Lung microvascular endothelial cell (primary cell): ENCODE results near the gene SDK1. TPM values are rescaled to one million over a fixed set of nuclear protein-coding genes. Genes with fewer than 3 reads are reported as not detected.
"Not testable (repeated sequence)": the region's sequence is repeated elsewhere in the genome, so short reads cannot be mapped to it uniquely, and the experiment has no call there.

ENCODE experiments used
- DNase-seq, 2 donors: peaks; one replicate each; pipeline versions ENCODE4 v3.0.0 to v3.0.0-alpha.2; 2010; ENCODE audit warnings: low read depth in 2 of 2
- total RNA-seq: library from RNA; depleted of rRNA; stranded (reverse); fragments of >200 nt; gene quantifications from 2 replicates; pipeline ENCODE4 v1.2.1, GENCODE V29; 2014

The SDK1 gene
- total RNA-seq, 1 donor from 2014 or later, result 0.79 TPM

DNA sequence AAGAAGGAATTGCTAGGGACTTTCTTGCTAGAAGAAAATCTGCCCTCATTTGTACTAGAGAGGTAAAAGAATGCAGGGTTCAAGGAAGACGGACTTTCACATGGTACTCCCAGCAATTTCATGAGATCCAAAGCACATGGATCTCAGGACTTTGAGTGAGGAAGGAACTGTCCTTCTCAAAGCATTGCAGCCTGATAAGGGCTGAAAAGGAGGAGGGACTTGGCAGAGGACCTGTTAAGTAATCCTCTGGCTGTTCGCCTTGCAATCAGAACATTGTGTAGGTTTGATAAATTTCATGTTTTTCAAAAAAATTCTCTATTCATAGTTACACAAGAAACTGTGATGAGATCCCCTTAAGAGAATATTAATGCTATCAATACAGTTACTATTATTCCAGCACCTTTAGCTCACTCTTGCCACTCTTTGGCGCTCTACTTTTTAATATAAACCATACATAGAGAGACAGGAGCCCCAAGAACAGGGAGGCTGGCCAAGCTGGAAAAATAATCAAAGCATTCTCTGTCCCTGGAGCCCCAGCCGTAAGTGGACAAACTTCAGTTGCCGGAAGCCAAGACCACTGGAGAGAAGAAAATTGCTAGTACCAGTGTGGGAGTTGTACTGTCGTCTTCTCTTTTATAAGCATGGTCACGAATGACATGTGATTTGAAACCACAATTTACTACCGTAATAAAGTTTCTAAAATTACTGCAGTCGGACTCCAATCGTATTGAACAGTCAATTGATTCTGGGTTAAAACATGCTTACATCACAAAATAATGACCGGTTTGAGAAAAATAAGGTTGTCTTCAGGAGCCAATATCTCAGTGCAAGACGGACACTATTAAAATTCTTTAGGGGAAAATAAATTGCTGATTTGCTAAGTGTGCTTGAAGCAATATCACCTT lies 424.4 kb downstream of the SDK1 start:
- no peak for DNase-seq

DNA sequence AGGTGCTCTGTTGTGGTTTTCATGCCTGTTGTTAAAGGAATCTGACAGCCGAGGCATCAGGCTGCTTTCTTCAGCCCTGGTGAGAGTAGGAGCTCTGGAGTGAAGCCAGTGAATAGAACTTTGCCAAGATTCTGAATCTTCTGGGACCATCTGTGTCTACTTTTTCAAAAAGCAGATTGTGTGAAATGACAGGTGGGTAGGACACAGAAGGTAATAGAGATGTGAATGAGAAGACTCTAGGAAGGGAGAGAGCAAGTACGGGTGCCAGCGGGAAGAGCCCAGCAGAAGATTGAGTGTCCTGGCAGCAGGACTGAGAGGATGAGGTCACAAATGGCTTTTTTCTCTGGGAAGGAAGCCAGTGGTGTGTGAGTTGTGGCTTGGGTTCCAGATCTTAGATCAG lies 429.2 kb downstream of the SDK1 start:
- no peak for DNase-seq

DNA sequence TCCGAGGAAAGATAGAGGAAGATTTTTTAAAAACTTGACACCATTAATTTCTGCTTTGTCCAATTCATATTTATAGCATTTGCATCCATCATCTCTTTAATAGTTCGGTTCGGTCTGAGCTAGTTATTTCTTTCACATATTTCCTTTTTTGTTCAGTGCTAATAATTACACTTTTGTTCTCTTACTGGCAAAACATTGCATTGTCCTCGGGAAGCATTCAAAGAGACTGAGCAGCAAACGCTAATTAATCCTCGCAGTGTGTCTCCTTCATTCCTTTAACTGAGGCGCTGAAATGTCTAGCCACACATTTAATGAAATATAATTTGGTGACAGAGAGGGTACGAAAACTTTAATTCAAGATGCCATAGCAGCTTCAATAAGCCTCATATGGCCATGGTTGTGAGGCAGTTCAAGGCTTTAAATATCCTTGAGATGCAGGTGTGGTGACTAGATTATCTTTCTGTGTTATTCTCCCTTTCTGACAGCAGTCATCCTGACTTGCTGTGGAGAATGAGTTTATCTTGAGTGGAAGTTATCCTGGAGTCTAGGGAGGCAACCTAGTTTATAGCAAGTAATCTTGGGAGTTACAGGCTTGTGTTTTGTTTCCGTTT lies 431.4 kb downstream of the SDK1 start:
- no peak for DNase-seq

DNA sequence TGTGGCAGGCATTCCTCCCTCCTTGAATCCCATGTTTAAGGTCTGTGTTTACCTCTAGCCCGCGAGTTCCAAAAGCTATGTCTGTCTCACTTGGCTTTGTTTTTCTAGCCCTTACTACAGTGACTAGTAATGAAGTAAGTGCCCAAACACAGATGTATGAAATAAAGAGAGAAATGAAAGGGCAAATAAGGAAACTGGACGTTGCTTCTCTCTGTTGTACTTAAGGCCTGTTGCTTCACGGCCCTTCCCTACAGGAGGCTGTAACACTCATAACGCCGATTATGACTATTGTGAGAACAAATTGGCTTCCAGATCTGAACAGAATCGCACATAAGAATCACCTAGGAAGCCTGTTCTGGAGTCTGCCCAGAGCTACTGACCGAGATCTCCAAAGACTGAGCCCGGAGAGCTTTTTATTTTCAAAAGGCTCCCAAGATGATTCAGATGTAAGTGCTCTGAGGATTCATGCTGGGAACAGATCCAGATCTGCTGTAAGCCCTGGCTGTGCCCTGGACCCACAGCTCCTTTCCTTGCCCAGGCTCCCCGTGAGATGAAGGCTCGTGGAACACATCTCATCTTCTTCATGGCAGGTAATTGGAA lies 432.6 kb downstream of the SDK1 start:
- no peak for DNase-seq

DNA sequence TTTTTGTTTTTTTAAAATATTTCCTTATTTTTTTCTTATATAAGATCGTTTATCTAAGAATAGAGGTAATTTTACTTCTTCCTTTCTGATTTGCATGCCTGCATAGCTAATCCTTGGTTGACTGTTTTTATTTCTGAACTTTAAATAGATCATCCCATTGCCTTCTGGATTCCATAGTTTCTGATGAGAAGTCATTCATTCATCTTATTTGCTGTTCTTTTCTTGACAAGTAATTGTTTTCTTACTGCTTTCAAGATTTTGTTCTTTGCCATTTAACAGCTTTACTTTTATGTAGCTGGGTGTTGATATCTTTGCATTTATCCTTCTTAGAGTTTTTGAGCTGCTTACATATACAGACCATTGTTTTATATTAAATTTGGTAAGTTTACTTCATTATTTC lies 437.9 kb downstream of the SDK1 start:
- no peak for DNase-seq

DNA sequence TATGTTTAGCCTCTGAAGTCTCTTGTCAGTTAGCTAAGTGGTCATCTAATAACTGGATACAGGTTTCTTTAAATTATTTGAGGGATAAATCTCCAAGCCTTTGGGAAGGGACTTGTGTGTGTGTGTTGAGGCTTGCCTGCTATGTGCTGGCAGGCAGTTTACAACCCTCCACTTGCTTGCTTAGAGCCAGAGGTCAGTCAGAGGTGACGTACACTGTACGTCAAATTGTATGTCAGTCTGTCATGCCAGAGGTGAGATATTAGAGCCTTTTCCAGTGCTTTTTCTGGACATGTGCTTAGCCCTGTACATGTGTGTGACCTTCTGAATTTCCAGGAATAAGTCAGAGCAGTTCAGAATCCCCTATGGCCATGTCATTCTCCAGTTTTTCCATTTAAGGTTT lies 438.9 kb downstream of the SDK1 start:
- DNase-seq, result no peak

DNA sequence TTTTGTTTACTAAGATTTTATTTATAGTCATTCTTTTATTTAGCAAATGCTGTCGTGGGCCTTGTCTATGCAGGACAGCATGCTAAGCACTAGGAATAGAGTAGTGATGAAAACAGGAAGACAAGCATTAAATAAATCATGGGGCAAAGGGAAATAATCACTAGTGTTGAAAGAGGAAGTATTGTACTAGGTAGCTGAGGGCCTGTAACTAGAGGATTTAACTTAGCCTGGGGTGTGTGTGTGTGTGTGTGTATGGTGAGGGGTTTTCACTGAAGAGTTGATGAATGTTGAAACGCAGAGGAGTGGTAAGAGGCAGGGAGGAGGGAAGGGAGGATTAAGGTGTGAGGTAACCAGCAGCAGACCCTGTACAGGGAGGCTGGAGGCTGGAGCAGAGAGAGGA lies 446.4 kb downstream of the SDK1 start:
- DNase-seq, result peak in 1 of 2 donors; percentile 17

DNA sequence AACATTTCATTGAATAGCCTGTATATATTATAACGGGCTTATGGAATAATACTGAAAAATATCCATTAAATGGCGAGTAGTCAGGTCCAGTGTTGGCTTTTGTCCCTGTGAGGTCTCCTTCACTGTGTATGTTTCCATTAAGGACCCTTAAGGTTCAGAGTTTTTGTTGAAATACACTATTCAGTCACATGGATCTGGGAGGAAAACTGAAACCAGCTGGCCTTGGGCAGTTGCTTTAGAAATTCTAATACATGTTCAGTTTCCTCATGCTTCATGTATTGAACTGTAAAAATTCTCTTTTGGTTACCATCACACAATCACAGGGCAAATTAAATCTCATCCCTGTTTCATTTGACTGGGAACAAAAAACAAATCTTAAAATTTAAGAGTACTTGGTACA lies 447.3 kb downstream of the SDK1 start:
- no peak for DNase-seq

DNA sequence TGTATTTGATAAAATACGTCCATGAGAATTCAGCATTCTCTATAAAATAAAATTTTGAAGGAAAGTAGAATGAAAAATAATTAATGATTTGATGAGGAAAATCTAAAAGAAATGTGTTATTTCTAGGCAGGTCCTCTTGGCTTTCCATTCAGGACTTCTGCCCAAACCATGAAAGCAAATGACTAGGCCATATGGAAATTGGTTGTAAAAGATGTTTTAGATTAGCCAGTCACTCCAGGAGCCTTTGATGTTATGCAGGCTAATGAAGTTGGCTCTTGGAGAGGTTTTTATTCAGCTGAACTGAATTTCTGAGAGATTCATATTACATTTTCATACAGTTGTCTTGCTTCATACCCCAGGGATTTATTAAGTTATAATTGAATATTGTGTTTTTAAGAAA lies 452.8 kb downstream of the SDK1 start:
- no peak for DNase-seq

DNA sequence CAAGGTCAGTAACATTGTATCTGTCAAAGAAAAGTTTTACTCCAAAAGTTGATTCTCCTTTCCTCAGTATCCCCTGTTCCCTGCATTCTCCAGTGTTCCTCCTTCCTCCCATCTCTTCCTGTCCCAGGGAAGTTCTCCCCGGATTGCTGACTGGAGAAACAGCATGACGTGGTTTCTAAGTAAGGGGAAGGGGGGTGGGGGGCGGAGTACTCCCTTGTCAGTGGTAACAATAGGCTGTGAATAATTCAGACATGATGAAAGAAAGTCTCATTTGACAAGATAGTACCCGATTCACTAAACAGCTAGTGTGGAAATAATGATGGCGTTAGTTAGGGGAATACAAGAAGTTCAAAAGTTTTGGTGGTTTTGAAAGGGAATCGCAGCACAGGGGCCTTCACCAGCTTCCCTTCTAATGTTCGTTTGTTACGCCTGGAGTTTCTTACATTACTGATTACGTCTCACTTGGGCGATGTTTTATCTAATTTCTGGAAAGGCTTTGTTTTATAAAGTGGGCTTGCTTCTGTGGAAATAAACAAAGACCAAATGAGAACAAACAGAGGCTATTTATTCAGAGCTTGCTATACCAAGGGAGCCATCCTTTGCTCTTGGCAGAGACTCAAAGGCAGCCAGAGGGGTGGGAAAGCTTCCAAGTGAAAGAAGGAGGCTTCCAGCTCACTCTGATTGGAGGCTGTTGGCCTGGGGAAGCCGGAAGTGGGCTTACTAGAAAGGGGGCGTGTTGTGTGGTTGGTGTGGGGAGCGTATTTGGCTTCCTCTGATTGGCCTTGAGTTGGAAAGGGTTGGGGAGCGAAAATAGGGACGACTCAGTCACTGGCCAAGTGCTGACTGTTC lies 453.7 kb downstream of the SDK1 start:
- peak in 1 of 2 donors; percentile 5 for DNase-seq

DNA sequence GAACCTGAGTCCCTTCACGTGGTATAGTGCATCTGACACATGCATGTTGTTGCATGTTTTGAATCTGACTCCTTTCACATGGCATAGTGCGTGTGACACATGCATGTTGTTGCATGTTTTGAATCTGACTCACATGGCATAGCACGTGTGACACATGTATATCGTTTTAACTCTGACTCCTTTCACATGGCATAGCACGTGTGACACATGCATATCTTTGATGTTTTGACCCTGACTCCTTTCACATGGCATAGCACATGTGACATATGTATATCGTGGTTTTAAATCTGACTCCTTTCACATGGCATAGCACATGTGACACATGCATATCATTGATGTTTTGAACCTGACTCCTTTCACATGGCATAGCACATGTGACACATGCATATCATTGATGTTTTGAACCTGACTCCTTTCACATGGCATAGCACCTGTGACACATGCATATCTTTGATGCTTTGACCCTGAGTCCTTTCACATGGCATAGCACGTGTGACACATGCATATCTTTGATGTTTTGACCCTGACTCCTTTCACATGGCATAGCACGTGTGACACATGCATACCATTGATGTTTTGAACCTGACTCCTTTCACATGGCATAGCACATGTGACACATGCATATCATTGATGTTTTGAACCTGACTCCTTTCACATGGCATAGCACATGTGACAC lies 454.9 kb downstream of the SDK1 start:
- not testable (repeated sequence) for DNase-seq

DNA sequence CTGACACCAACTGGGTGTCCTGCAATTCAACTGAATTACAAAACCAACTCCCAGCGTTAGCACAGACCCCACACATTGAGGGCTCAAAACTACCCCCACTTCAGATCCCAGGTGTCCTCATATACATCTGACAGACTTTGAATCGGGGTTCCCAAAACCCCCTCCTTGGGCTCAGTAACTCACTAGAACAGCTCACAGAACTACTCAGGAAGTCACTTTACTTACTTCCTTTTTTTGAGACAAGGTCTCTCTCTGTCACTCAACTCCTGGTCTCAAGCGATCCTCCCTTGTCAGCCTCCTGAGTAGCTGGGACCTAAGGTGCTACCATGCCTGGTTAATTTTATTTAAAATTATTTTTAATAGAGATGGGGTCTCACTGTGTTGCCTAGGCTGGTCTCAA lies 456.0 kb downstream of the SDK1 start:
- no peak for DNase-seq

DNA sequence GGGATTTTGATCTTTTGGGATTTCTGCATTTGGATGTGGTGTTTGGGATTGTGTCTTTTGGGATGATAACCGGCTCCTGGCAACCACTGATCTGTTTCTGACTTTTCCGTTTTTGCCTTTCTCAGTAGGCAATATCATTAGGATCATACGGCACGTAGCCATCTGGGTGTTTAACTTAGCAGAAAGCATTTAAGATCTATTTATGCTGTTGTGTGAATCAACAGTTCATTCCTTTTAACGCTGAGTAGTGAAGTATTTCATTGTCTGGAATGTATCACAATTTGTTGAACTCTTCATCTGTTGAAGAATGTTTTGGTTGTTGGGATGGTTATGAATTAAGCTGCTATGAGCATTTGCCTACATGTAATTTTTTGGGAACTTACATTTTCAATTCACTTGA lies 459.6 kb downstream of the SDK1 start:
- DNase-seq, result no peak

DNA sequence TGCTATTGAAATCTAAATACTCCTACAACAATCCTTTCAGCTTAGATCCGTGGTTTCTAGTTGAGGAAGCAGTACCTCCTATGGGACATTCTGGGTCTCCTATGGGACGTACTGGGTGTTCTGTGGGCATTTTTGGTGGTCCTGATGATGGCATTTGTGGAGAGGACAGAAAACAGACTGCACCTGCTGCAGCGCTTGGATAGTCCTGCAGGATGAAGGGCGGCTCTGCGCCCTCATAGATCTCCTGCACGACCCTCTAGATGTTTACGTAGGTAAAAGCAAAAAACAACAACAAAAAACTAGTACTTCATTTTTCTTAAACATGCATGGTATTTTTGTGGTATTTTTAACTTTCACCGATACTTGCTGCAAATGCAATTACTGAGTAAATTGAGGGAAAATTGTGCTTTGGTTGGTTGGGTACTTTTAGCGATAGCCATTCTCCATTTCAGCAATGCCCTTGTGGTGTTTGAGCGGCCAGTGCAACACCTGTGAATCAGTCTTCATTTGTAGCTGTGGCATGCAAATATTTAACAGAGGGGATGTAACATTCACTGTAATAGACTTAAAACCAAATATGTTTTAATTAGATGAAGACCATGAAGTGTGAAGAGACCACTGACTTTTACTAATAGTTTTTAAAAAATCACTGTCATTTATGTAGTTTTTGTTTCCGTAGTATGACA lies 461.2 kb downstream of the SDK1 start:
- DNase-seq, result no peak

DNA sequence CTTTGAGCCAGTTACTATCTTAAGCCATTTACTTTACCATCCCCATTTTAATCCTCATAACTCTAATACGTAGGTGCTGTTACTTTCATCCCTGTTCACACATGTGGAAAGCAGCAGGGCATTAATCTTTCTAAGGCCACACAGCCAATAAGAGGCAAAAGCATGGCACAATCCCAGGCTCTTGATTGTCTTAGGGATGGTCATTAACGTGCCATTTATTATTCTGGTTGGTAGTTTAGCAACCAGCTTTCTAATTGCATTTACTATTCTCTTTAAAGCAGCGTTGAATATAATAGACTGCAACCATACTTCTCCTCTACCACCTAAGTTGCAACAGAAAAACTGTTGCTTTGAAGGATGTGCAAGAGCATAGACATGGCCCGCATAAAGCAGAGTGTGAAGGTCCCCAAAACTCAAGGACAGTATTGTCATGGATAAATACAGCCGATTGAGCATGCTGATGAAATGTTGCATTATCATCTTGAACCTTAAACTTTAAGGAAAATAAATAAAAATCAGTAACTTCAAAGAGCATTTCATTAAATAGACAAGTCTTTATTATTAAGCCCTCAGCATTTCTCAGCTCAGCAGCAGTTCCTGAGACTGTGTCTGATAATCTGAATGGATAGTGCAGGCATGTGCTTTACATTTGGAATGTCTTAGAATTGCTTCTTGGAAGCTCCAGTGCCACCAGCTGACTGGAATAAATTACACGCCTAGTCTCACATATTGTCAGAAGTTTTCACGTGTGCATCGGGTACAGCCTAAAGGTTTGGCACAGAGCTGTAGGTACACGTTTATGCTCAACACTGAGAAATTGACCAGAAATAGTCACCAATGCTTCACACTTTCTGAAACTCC lies 467.1 kb downstream of the SDK1 start:
- no peak for DNase-seq

DNA sequence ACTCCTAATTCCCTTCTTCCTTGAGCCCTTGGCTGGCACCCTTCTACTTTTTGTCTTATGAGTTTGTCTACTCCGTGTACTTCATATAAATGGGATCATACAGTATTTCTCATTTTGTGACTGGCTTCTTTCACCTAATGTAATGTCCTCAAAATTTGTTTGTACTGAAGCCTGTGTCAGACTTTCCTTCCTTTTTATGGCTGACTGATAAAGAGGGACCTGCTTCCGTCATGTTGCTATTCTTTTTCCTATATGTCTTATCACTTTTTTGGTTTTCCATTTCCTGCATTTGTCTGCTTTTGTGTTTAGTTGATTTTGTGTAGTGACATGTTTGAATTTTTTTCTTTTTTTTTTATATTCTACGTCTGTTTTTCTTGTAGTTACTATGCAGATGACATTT lies 470.9 kb downstream of the SDK1 start:
- DNase-seq, result peak in 1 of 2 donors; percentile 52

DNA sequence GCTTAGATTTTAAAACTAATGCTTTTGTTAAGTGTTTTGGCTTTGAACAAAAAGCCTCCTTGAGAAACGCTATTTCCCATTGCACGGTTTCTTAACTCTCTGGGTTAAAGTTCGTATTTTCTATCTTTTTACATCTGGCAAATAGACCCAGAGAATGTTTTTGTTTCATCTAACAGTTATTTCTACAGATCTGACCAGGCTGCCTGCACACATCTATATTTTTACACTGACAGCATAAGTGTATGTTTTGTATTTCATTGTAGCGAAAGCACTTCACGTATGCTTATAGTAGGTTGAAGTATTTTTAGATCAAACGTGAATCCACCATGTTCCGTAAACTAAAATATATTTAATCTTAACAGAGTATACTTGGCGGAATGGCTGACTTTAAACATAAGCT lies 477.3 kb downstream of the SDK1 start:
- no peak for DNase-seq

DNA sequence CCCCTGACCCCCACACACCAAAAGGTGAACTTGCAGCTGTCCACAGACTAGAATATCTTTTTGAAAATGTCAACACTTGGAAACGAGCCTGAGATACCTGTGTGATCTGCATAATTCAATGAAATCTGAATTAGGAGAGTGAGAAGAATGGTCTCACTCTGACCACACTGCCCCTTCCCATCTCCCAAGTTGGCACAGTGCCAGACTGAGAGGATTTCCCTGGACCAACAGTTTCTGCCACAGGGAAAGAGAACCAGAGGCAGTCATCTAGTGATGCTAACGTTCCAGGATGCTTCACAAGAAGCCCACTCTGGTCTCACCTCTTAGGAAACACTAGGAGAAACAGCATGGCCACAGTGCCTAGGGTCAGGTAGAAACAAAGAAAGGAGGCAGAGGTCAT lies 479.0 kb downstream of the SDK1 start:
- DNase-seq, result no peak

DNA sequence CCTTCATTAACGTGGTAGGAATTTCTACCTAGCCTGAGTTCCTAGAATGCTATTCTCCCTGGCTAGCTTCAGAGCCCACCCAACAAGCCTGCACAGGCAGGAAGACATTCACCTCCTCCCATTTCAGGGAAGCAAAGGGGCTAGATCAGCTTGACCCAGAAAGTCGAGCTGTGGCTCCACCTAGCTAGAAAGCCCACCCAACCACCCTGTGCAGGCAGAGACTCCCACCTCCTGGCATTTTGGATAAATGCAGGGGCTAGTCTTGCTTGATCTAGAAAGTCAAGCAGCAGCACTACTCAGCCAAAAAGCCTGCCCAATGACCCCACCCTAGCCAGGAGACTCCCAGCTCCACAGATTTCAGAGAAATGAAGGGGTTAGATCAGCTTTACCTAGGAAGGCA lies 479.5 kb downstream of the SDK1 start:
- DNase-seq, result no peak

DNA sequence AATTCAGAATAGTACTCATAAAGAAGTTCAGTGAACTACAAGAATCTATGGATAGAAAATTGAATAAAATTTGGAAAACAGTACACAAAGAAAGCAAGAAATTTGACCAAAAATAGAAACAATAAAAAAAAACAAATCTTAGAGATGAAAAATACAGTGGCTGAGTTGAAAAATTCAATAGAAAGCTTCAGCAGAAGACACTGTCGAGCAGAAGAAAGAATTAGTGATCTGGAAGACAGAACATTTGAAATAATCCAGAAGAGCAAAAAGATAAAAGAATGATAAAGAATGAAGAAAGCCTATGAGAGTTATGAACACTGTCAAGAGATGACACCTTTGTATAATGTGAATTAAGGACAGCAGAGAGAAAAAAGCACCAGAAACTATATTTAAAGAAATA lies 480.6 kb downstream of the SDK1 start:
- DNase-seq, result no peak
